ENCODE data around the gene E2F2.

E2F2 gene

DNA sequence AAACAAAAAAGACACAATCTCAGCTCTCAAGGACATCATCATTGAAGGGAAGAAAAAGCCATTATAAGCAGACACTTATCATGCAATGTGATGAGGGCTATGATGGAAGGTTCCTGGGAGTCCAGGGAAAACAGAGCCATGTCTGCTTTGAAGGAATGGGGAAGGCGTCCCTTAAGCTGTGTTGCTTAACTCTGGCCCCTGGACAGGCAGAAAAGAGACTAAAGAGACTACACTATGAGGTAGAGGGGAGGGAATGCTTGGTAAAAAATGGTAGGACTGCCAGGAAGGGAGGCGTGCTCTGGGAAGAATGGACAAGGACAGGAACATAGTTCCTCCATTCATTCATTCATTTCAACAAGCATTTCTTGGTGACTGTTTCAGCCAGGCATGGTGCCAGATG lies 68.3 kb downstream of the E2F2 start:
- TF ChIP-seq REST (IDR thresholded peaks at IDR 0.05; ENCODE audit: insufficient read depth in 1 of 2, low read depth in 2 of 2, low read length in 2 of 2) = no peak
- TF ChIP-seq SIN3A (IDR thresholded peaks at IDR 0.05; ENCODE audit: borderline replicate concordance, insufficient read depth, low read length) = no peak
- TF ChIP-seq FOXP2 (optimal IDR thresholded peaks at IDR 0.05; ENCODE audit: borderline replicate concordance, extremely low read depth, extremely low read length, insufficient read depth) = no peak
- TF ChIP-seq POLR2AphosphoS5 (IDR thresholded peaks at IDR 0.05; ENCODE audit: low read depth, low read length) = no peak
- TF ChIP-seq TAF1 (IDR thresholded peaks at IDR 0.05; ENCODE audit: borderline replicate concordance, insufficient read depth, low read length) = no peak

DNA sequence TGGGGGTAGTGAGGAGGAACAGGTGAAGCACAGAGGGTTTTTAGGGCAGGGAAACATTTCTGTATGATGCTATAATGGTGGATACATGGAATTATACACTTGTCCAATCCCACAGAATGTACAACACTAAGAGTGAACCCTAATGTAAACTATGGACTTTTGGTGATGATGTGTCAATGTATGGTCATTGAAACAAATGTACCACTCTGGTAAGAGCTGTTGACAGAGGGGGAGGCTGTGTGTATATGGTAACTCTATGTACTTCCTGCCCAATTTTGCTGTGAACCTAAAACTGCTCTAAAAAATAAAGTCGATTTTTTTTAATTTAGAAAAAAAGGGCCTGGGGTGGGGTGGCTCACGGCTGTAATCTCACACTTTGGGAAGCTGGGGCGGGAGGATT lies 70.0 kb downstream of the E2F2 start:
- TF ChIP-seq REST (IDR thresholded peaks at IDR 0.05; ENCODE audit: insufficient read depth in 1 of 2, low read depth in 2 of 2, low read length in 2 of 2) = no peak
- no peak for TF ChIP-seq POLR2AphosphoS5 (IDR thresholded peaks at IDR 0.05; ENCODE audit: low read depth, low read length)
- no peak for TF ChIP-seq FOXP2 (optimal IDR thresholded peaks at IDR 0.05; ENCODE audit: borderline replicate concordance, extremely low read depth, extremely low read length, insufficient read depth)
- TF ChIP-seq TAF1 (IDR thresholded peaks at IDR 0.05; ENCODE audit: borderline replicate concordance, insufficient read depth, low read length) = no peak
- no peak for TF ChIP-seq SIN3A (IDR thresholded peaks at IDR 0.05; ENCODE audit: borderline replicate concordance, insufficient read depth, low read length)

GRCh38 chr1:23460519-23460918 lies 70.5 kb downstream of the E2F2 start:
- no peak for TF ChIP-seq TAF1 (IDR thresholded peaks at IDR 0.05; ENCODE audit: borderline replicate concordance, insufficient read depth, low read length)

- no peak for TF ChIP-seq TAF1 (IDR thresholded peaks at IDR 0.05; ENCODE audit: borderline replicate concordance, insufficient read depth, low read length)
- TF ChIP-seq SIN3A (IDR thresholded peaks at IDR 0.05; ENCODE audit: borderline replicate concordance, insufficient read depth, low read length) = no peak
- TF ChIP-seq FOXP2 (optimal IDR thresholded peaks at IDR 0.05; ENCODE audit: borderline replicate concordance, extremely low read depth, extremely low read length, insufficient read depth) = no peak
- TF ChIP-seq POLR2AphosphoS5 (IDR thresholded peaks at IDR 0.05; ENCODE audit: low read depth, low read length) = no peak
- TF ChIP-seq REST (IDR thresholded peaks at IDR 0.05; ENCODE audit: insufficient read depth in 1 of 2, low read depth in 2 of 2, low read length in 2 of 2) = no peak
These were observed 71.7 kb downstream of the E2F2 start for GRCh38 chr1:23459338-23459757.
